IMR-90 (cell line): ENCODE data around the gene MED19. TPM values are rescaled to one million over a fixed set of nuclear protein-coding genes. Genes with fewer than 3 reads are reported as not detected.

Experiments
- ATAC-seq: fragments of 200-7000 bp; cut with Tn5 transposase; 2 replicates; pipeline ENCODE4 v1.9.1; 2020; ENCODE audit warnings: low read depth, mild to moderate bottlenecking, moderate library complexity
- BruUV-seq: library from RNA; stranded (reverse); fragments of 400-500 nt; replicated peaks from 2 replicates; lab custom pipeline; 2021; lab: Mats Ljungman, UMichigan
- CTCF ChIA-PET: fragments of 300-600 bp; formaldehyde crosslinking; extraction: SDS; loops from one replicate; lab custom pipeline; 2021; ENCODE audit warnings: antibody characterized with exemption; lab: Yijun Ruan, JAX
- POLR2A ChIA-PET: fragments of 300-600 bp; sonication (Branson Sonifier 250); formaldehyde crosslinking; loops from one replicate; lab custom pipeline; 2022; ENCODE audit warnings: antibody characterized with exemption; ENCODE audit not compliant: unreplicated experiment; lab: Charles Lee
- DNase-seq: peaks from one replicate; pipeline ENCODE4 v3.0.0; 2013
- H2AFZ ChIP-seq: replicated peaks from 2 replicates; pipeline ENCODE3; 2013; ENCODE audit warnings: low read length, mild to moderate bottlenecking; ENCODE audit not compliant: poor library complexity
- H2AK5ac ChIP-seq: 2 replicates; pipeline ENCODE4 v1.6.1; 2013; ENCODE audit warnings: low read depth, low read length, inconsistent platforms
- H2AK9ac ChIP-seq: replicated peaks from 2 replicates; pipeline ENCODE3; 2013; ENCODE audit warnings: mild to moderate bottlenecking, low read depth, low read length, moderate library complexity; ENCODE audit not compliant: poor library complexity
- H2BK120ac ChIP-seq: 2 replicates; pipeline ENCODE4 v1.6.1; 2013; ENCODE audit warnings: low read depth, low read length, inconsistent platforms
- H2BK15ac ChIP-seq: 3 replicates; pipeline ENCODE4 v1.6.1; 2013; ENCODE audit warnings: low read depth, low read length, inconsistent platforms
- H2BK20ac ChIP-seq: 2 replicates; pipeline ENCODE4 v1.6.1; 2013; ENCODE audit warnings: low read depth, mild to moderate bottlenecking, inconsistent platforms, low read length, moderate library complexity
- H2BK5ac ChIP-seq: 2 replicates; pipeline ENCODE4 v1.6.1; 2013; ENCODE audit warnings: mild to moderate bottlenecking, low read depth, low read length, inconsistent platforms; ENCODE audit not compliant: poor library complexity, severe bottlenecking
- H3K14ac ChIP-seq: replicated peaks from 2 replicates; pipeline ENCODE4 v1.6.1; 2013; ENCODE audit warnings: low read depth, low read length, inconsistent platforms
- H3K18ac ChIP-seq: 2 replicates; pipeline ENCODE4 v1.6.1; 2013; ENCODE audit warnings: low read depth, low read length, control low read depth
- H3K23ac ChIP-seq: 2 replicates; pipeline ENCODE4 v1.6.1; 2013; ENCODE audit warnings: low read depth, low read length, inconsistent platforms
- H3K27ac ChIP-seq: 2 replicates; pipeline ENCODE4 v1.5.1; 2013; ENCODE audit warnings: mild to moderate bottlenecking, control low read depth, low read length; ENCODE audit not compliant: insufficient read depth
- H3K27me3 ChIP-seq: 2 replicates; pipeline ENCODE4 v1.6.1; 2013; ENCODE audit warnings: low read length; ENCODE audit not compliant: control insufficient read depth, insufficient read depth
- H3K36me3 ChIP-seq: 2 replicates; pipeline ENCODE4 v1.6.1; 2013; ENCODE audit warnings: low read length, mixed read lengths; ENCODE audit not compliant: control insufficient read depth, insufficient read depth
- H3K4ac ChIP-seq: 2 replicates; pipeline ENCODE4 v1.6.1; 2013; ENCODE audit warnings: low read depth, low read length, inconsistent platforms
- H3K4me1 ChIP-seq: 2 replicates; pipeline ENCODE4 v1.6.1; 2013; ENCODE audit warnings: low read length, mixed read lengths; ENCODE audit not compliant: control insufficient read depth, insufficient read depth
- H3K4me2 ChIP-seq: 2 replicates; pipeline ENCODE4 v1.6.1; 2013; ENCODE audit warnings: low read depth, mild to moderate bottlenecking, control low read depth, low read length, moderate library complexity
- H3K4me3 ChIP-seq: 2 replicates; pipeline ENCODE4 v1.5.1; 2013; ENCODE audit warnings: low read depth, mild to moderate bottlenecking, control low read depth, low read length, moderate library complexity; ENCODE audit not compliant: insufficient read depth
- H3K56ac ChIP-seq: 2 replicates; pipeline ENCODE4 v1.6.1; 2013; ENCODE audit warnings: low read length, inconsistent platforms; ENCODE audit not compliant: insufficient read depth; ENCODE audit errors: extremely low read depth
- H3K79me1 ChIP-seq, 2 experiments: 2 replicates each; pipeline ENCODE4 v1.6.1; 2013; ENCODE audit warnings: low read length in 2 of 2, inconsistent platforms in 1 of 2, low read depth in 1 of 2
- H3K9ac ChIP-seq: 2 replicates; pipeline ENCODE4 v1.6.1; 2013; ENCODE audit warnings: low read depth, low read length, control low read depth
- H3K9me1 ChIP-seq: 2 replicates; pipeline ENCODE4 v1.6.1; 2013; ENCODE audit warnings: low read length, inconsistent platforms; ENCODE audit not compliant: insufficient read depth
- H3K9me3 ChIP-seq: 2 replicates; pipeline ENCODE4 v1.6.1; 2013; ENCODE audit warnings: low read length; ENCODE audit not compliant: control insufficient read depth, insufficient read depth
- H4K20me1 ChIP-seq: 2 replicates; pipeline ENCODE4 v1.6.1; 2013; ENCODE audit warnings: low read length, inconsistent platforms; ENCODE audit not compliant: insufficient read depth
- H4K5ac ChIP-seq: 2 replicates; pipeline ENCODE4 v1.6.1; 2013; ENCODE audit warnings: mild to moderate bottlenecking, low read depth, low read length, control low read depth
- H4K8ac ChIP-seq, 2 experiments: 2 replicates each; pipeline ENCODE4 v1.6.1; 2013; ENCODE audit warnings: low read depth in 2 of 2, low read length in 2 of 2, control low read depth in 1 of 2, inconsistent platforms in 1 of 2
- H4K91ac ChIP-seq: 2 replicates; pipeline ENCODE4 v1.6.1; 2013; ENCODE audit warnings: low read depth, low read length, inconsistent platforms; ENCODE audit not compliant: insufficient read depth
- BHLHE40 ChIP-seq: fragments of 150-350 bp; IDR thresholded peaks from 2 replicates; pipeline ENCODE4 v1.6.1; 2016; ENCODE audit warnings: mild to moderate bottlenecking, low read depth, low read length
- CEBPB ChIP-seq: IDR thresholded peaks from 2 replicates; pipeline ENCODE4 v1.6.1; 2012; ENCODE audit warnings: low read depth, low read length, improper control_type of control experiment
- CHD1 ChIP-seq: IDR thresholded peaks from 2 replicates; pipeline ENCODE4 v1.6.1; 2012; ENCODE audit warnings: low read depth, low read length, improper control_type of control experiment
- CTCF ChIP-seq: conservative IDR thresholded peaks from 2 replicates; pipeline ENCODE4 v1.5.1; 2012; ENCODE audit warnings: mild to moderate bottlenecking, low read depth, low read length, improper control_type of control experiment
- FOS ChIP-seq: fragments of 150-350 bp; IDR thresholded peaks from 2 replicates; pipeline ENCODE4 v1.6.1; 2016; ENCODE audit warnings: low read depth, low read length
- MAFK ChIP-seq: IDR thresholded peaks from 2 replicates; pipeline ENCODE4 v1.6.1; 2012; ENCODE audit warnings: low read depth, low read length, improper control_type of control experiment
- MAZ ChIP-seq: IDR thresholded peaks from 2 replicates; pipeline ENCODE4 v1.6.1; 2012; ENCODE audit warnings: low read depth, mild to moderate bottlenecking, low read length, improper control_type of control experiment, moderate library complexity, borderline replicate concordance
- MXI1 ChIP-seq: IDR thresholded peaks from 2 replicates; pipeline ENCODE4 v1.6.1; 2012; ENCODE audit warnings: low read depth, mild to moderate bottlenecking, low read length, moderate library complexity, borderline replicate concordance
- NFE2L2 ChIP-seq: fragments of 150-350 bp; IDR thresholded peaks from 2 replicates; pipeline ENCODE4 v1.6.1; 2016; ENCODE audit warnings: low read depth, mild to moderate bottlenecking, low read length
- POLR2A ChIP-seq: IDR thresholded peaks from 2 replicates; pipeline ENCODE4 v1.6.1; 2012; ENCODE audit warnings: mild to moderate bottlenecking, low read depth, low read length
- RAD21 ChIP-seq: IDR thresholded peaks from 2 replicates; pipeline ENCODE4 v1.6.1; 2012; ENCODE audit warnings: low read length, improper control_type of control experiment
- RCOR1 ChIP-seq: IDR thresholded peaks from 2 replicates; pipeline ENCODE4 v1.6.1; 2012; ENCODE audit warnings: mild to moderate bottlenecking, low read length, improper control_type of control experiment; ENCODE audit not compliant: insufficient replicate concordance
- RFX5 ChIP-seq: IDR thresholded peaks from 2 replicates; pipeline ENCODE4 v1.8.0; 2012; ENCODE audit warnings: low read depth, mild to moderate bottlenecking, low read length, moderate library complexity
- SMC3 ChIP-seq: fragments of 150-350 bp; IDR thresholded peaks from 2 replicates; pipeline ENCODE4 v1.6.1; 2016; ENCODE audit warnings: low read depth, mild to moderate bottlenecking, antibody characterized with exemption, low read length, moderate library complexity
- USF2 ChIP-seq: fragments of 150-350 bp; IDR thresholded peaks from 2 replicates; pipeline ENCODE4 v1.6.1; 2017; ENCODE audit warnings: mild to moderate bottlenecking, antibody characterized with exemption, low read length, low read depth
- WGBS, 2 experiments: methylation state at CpG; one replicate each; pipeline versions ENCODE4 v1.1.5 to v1.1.7; 2013; ENCODE audit warnings: missing lambda C conversion rate in 2 of 2; ENCODE audit not compliant: insufficient read length in 1 of 2; ENCODE audit errors: extremely low coverage in 2 of 2; 5-methylcytosine and 5-hydroxymethylcytosine counted together
- dilution Hi-C: fragments of 300-500 bp; cut with HindIII; formaldehyde crosslinking; loops from one replicate; pipeline ENCODE4 v1.14.3; 2018; ENCODE audit warnings: low sequenced_read_pairs; ENCODE audit not compliant: unreplicated experiment
- in situ Hi-C: fragments of 300-500 bp; cut with MboI; formaldehyde crosslinking; loops from 3 replicates; pipeline ENCODE4 v1.14.3; 2019; ENCODE audit warnings: low sequenced_read_pairs, inconsistent platforms, mixed read lengths
- intact Hi-C: fragments of 100-400 bp; cut with micrococcal nuclease; formaldehyde crosslinking; loops from 2 replicates; pipeline ENCODE4 v1.10.0; 2022
- polyA plus RNA-seq, 3 experiments: library from polyadenylated mRNA; depleted of rRNA; stranded (reverse); fragments of >200 nt; gene quantifications; 2 replicates each; pipeline ENCODE4 v1.2.3, GENCODE V29; 2012; ENCODE audit warnings: low replicate concordance in 1 of 3
- total RNA-seq: library from RNA; depleted of rRNA; stranded (reverse); fragments of >200 nt; gene quantifications from 2 replicates; pipeline ENCODE4 v1.2.3, GENCODE V29; 2012

MED19 gene
- total and polyA plus RNA-seq, 2 of the 4 experiments (the other 2 are of a cell fraction), result 14.0 to 35.0 TPM

- H3K36me3 ChIP-seq, result peaks cover 28% of the 10 kb centered on the region
- no peak overlapping the region for H2BK15ac ChIP-seq
- no peak overlapping the region for H3K27ac ChIP-seq
- dilution Hi-C loops (no loop called here), intact Hi-C loops (no loop called here), in situ Hi-C loops (no loop called here)
- no peak overlapping the region for H3K4me3 ChIP-seq
- H2BK20ac ChIP-seq, result no peak overlapping the region
- H3K9me1 ChIP-seq, result 0 out of 2 replicates have a peak, but pooled peaks cover 11% of the 10 kb centered on the region
- no peak overlapping the region for H2BK120ac ChIP-seq
- H3K56ac ChIP-seq, result no peak overlapping the region
- no peak overlapping the region for H4K8ac ChIP-seq
- peaks cover 48% of the 10 kb centered on the region for H4K20me1 ChIP-seq
- no peak overlapping the region for H3K14ac ChIP-seq
- ChIA-PET POLR2A (no interaction called here), CTCF (interaction anchor here (0.8 to 1.1 kb wide), 2 partner anchors 12 to 182 kb away, joined by 3 read pairs; no protein-coding TSS in a partner anchor)
- H3K9me3 ChIP-seq, result no peaks in the 10 kb centered on the region
- no peaks in the 10 kb centered on the region for H3K27me3 ChIP-seq
- DNase-seq, result no peak
- H3K4ac ChIP-seq, result no peak overlapping the region
- no peak overlapping the region for H2BK5ac ChIP-seq
- H4K91ac ChIP-seq, result no peak overlapping the region
- no peak overlapping the region for H4K5ac ChIP-seq
- H3K4me2 ChIP-seq, result no peak overlapping the region
- H3K9ac ChIP-seq, result no peak overlapping the region
- BruUV-seq, result no TSS peak
- no peak overlapping the region for H2AK5ac ChIP-seq
- H3K18ac ChIP-seq, result no peak overlapping the region
- H2AFZ ChIP-seq, result no peak overlapping the region
- H3K23ac ChIP-seq, result no peak overlapping the region
- ATAC-seq, result no peak
- no peak overlapping the region for H2AK9ac ChIP-seq
- peaks cover 39 to 75% of the 10 kb centered on the region in 2 experiments for H3K79me1 ChIP-seq
- 88% methylated on average over 1 of the region's 3 CpGs; no CpG with 5 or more reads in 1 of the 2 experiments for WGBS, 2 experiments
- H3K4me1 ChIP-seq, result peaks cover 3% of the 10 kb centered on the region
- TF ChIP-seq CEBPB (no peak), USF2 (no peak), FOS (no peak), RAD21 (no peak), MAZ (no peak), CHD1 (no peak), RCOR1 (no peak), RFX5 (no peak), CTCF (no peak), MAFK (no peak), SMC3 (no peak), BHLHE40 (no peak), POLR2A (no peak), MXI1 (no peak), NFE2L2 (no peak)
Observed at GRCh38 chr11:57675176-57675941, 36.7 kb downstream of the MED19 start.
